CD4-positive, alpha-beta T cell treated with Interleukin-21 for 1 hour (primary cell): ENCODE measurements around the gene ABAT.

Source experiments
- DNase-seq: peaks from one replicate; pipeline ENCODE4 v3.0.0-alpha.2; 2020

Gene ABAT

DNA sequence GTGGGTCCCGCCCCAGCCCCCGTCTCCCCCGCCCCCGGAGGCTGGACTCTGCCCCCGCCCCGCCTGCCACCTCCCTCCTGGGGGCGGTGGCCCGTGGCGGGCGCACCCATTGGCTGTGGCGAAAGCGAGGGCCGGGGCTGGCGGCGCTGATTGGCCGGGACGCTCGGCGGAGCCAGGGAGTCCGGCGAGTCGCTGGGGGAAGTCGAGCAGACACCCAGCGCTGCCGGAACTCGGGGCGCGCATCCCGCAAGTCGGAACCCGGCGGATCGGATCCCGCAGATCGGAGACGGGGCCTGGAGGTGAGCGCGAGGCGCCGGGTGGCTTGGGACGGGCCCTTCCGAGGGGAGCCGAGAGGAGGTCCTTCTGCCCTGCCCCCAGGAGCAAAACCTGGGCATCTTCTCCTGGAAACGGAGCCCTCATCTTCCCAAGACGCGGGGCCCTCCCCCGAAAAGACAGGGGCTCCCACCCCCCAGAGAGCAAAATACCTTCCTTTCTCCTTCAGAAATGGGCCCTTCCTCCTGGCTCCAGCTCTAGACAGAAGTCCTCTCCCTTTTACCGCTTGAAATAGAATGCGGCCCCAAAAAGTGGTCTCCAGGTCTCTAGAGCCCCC lies at the start of gene ABAT:
TSS of gene ABAT (plus strand) at position 205 of the 610 bp plus-strand sequence. CDS start 61,123 bp downstream, outside the sequence.
- peak; percentile 90 for DNase-seq

DNA sequence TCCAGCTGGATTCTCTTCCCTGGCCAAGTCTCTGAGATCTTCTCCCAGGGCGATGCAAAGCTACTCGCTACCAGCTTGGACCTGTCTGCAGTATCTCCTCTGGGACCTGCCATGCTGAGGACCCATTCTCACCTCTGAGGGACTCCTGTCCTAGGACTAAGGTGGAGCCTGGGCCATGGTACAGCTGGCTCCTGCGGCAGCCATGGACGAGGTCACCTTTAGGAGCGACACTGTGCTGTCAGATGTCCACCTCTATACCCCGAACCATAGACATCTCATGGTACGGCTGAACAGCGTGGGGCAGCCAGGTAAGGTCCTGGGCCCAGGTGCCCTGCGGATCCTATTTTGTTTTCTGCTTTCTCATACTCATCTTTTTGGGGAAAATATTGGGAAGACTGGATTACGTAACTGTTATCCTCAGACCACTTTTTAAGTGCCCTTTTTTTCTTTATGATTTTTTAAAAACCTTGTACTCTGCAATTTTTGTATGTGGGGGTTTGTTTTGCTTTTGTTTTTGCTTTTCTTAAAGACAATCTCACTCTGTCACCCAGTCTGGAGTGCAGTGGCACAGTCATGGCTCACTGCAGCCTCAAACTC lies 48.8 kb upstream of the ABAT start:
- no peak for DNase-seq

DNA sequence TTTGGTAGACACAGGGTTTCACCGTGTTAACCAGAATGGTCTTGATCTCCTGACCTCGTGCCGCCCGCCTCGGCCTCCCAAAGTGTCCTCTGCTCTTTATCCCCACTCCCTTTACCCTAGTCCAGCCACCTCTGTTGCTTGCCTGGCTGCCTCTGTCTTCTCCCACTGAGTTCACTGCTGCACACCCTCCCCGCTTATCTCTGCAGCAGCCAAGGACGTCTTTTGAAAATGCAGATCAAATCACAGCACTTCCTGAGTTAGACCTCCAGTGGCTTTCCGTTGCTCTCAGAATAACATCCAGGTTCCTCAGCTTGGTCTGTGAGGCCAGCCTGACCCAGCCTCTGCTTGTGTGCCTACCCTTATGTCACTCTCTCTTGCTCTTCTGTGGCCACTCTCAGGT lies 47.5 kb upstream of the ABAT start:
- no peak for DNase-seq

DNA sequence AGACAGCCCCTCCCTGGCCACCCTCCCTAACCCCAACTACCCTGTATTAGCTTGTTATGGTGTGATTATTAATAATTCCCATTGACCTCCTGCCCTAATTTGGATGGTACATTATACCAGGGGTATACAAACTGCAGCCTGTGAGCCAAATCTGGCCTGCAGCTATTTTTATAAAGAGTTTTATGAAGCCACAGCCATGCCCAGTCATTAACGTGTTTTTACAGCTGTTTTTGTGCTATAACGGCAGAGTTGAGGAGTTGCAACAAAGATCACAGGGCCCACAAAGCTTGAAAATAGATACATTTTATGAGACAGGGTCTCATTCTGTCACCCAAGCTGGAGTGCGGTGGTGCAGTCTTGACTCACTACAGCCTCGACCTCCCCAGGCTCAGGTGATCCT lies 47.0 kb upstream of the ABAT start:
- DNase-seq: no peak

- no peak for DNase-seq
These were observed 45.3 kb upstream of the ABAT start for GRCh38 chr16:8628981-8629725.

- DNase-seq: no peak
These were observed 44.0 kb upstream of the ABAT start for GRCh38 chr16:8630255-8630953.

- no peak for DNase-seq
These were observed 43.0 kb upstream of the ABAT start for GRCh38 chr16:8631373-8631772.

- no peak for DNase-seq
These were observed 42.5 kb upstream of the ABAT start for GRCh38 chr16:8631818-8632465.

DNA sequence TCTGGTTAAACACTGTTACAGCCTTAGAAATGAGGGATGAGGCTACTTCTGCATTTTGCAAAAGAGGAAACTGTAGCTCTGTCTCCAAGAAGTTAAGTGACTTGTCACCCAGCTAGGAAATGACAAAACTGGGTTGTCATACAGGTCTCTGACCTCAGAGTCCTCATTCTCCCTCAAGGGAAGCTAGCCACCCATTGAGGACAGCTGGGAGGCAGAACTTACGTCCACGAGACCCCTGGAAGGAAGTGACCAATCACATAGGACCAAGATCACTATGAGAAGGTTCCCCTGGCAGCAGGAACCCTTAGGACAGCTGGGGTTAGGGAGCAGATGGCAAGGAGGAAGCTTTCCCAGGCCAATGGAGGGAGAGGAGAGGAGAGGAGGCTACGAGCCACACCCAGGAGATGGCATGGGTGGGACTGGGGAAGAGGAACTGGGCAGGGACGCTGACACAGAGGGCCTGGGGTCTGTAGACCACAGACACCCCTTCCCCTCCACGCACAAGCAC lies 41.7 kb upstream of the ABAT start:
- peak; percentile 36 for DNase-seq

GRCh38 chr16:8634991-8635736 lies 39.3 kb upstream of the ABAT start:
- no peak for DNase-seq

DNA sequence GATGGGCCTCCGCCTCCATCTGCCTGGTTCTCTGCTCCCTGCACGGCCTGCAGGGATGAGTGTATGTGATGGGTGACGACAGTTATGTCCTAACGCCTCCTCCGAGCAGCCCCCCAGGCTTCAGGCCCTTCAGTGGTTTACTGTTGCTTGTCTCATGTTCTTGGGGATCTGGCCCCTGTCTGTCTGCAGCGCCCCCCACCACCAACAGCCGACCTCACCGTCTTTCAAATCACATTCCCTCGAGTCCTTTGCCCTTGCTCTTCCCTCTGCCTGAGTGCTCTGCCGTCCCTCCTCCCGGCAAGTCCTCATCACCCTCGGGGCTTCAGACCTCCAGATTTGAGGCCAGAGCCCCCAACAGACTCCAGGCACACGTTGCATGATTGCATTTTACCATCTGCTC lies 34.7 kb upstream of the ABAT start:
- DNase-seq: no peak

GRCh38 chr16:8641671-8642070 lies 32.7 kb upstream of the ABAT start:
- DNase-seq: no peak

GRCh38 chr16:8642146-8642545 lies 32.3 kb upstream of the ABAT start:
- DNase-seq: no peak

DNA sequence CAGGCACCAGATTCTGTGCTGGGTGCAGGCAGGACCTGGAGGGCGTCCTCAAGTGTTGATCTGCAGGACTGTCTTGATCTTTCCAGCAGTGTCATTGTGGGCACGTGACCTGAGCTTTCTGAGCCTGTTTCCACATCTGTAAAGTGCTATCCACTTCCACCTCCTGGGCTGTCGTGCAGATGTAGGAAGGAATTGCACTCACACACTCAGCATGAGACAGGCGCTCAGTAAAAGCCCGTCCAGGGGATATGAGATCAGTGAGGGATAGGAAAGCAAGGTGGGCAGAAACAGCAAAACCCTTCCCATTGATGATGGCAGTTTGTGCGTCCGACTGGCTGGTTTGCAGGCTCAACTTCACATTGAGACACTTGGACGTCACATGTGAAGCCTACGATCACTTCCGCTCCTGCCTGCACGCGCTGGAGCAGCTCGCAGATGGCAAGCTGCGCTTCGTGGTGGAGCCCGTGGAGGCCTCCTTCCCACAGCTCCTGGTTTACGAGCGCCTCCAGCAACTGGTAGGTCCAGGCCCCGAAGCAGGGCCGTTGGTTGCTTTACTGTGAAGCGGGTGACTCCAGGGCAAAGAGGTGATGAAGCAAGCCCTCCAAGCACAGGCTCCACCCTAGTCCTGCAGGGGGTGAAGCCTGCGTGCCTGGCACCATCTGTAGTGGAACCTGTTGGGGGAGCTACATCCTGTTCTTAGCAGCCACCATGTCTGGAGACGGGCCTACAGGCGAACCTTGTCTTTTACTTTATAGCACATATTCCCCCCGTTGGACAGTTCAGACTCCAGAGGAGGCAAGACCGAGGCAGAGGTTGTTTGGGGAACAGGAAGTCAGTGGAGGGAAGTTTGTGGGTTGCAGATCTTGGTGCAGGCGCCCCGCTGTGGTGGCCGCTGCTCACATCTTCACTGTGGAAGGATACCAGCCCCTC lies 29.9 kb upstream of the ABAT start:
- DNase-seq: peak; percentile 5

GRCh38 chr16:8645141-8645521 lies 29.3 kb upstream of the ABAT start:
- DNase-seq: no peak

- no peak for DNase-seq
These were observed 28.6 kb upstream of the ABAT start for GRCh38 chr16:8645831-8646230.

DNA sequence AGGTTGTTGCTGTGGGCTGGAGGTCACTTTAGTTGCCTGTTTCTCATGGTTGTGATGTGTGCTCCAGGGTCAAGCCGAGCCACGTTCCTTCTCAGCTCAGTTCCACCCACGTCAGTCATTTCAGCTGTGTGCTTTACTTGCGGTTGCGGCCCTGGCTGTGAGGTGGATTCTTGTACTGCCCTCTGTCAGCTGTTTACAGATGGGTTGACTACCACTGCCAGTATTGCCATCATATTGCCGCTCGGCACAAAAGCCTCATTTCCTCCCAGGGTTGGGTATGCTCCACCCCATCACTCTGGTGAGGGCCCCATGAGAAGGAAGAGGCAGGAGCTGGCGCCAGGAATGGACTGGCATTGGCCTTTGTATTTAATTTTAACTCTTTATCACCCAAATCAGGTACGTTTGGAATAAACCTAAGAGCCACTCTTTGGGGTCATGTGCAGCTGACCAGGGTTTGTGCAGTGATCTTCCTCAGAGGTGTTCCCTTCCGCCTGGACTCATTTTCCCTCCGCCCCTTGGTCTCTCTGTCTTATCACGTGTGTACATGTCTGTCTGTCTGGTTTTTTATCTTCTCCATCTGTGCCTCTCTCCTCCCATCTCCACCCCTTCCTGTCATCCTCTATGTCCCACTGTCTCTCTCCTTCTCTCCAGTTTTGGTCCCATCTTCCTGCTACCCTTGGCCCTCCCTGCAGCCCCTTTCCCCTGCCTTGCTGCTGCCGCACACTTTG lies 27.9 kb upstream of the ABAT start:
- DNase-seq: no peak

DNA sequence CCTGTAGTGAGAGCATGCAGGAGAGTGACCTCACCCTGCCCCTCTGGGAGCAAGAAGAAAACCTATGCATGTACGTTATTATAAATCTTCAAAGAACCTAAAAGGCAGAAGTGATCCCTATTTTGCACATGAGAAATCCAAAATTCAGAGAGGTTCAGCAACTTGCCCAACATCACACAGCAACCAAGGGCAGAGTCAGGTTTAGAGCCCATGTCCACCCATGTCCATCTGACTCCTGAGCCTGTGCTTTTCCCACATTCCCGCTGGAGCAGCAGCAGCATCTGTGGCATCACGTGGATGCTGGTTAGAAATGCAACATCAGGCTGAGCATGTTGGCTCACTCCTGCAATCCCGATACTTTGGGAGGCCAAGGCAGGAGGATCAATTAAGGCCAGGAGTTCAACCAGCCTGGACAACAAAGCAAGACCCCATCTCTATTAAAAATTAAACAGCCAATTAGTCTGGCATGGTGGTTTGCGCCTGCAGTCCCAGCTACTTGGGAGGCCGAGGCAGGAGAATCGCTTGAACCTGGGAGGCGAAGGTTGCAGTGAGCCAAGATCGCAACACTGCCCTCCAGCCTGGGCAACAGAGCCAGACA lies 26.6 kb upstream of the ABAT start:
- no peak for DNase-seq

GRCh38 chr16:8648877-8649276 lies 25.5 kb upstream of the ABAT start:
- DNase-seq: no peak
